ENCODE measurements around the gene UBXN2A.
A peak's percentile ranks its signal among the peaks of the same experiment; 100 is the strongest.
"Not testable (repeated sequence)": the region's sequence is repeated elsewhere in the genome, so short reads cannot be mapped to it uniquely, and the experiment has no call there.

Gene UBXN2A

GRCh38 chr2:24010477-24011249, 70.4 kb downstream of the UBXN2A start:
- DNase-seq (ENCODE audit: low read depth), result no peak
- in situ Hi-C loops (cut with HindIII; ENCODE audit: low sequenced_read_pairs), result no loop called here
- TF ChIP-seq CTCF (IDR thresholded peaks at IDR 0.05; ENCODE audit: low read depth, low read length, missing control alignments), result no peak
- peak overlapping the region; percentile 41 for H3K4me3 ChIP-seq (ENCODE audit: low read depth, low read length)

DNA sequence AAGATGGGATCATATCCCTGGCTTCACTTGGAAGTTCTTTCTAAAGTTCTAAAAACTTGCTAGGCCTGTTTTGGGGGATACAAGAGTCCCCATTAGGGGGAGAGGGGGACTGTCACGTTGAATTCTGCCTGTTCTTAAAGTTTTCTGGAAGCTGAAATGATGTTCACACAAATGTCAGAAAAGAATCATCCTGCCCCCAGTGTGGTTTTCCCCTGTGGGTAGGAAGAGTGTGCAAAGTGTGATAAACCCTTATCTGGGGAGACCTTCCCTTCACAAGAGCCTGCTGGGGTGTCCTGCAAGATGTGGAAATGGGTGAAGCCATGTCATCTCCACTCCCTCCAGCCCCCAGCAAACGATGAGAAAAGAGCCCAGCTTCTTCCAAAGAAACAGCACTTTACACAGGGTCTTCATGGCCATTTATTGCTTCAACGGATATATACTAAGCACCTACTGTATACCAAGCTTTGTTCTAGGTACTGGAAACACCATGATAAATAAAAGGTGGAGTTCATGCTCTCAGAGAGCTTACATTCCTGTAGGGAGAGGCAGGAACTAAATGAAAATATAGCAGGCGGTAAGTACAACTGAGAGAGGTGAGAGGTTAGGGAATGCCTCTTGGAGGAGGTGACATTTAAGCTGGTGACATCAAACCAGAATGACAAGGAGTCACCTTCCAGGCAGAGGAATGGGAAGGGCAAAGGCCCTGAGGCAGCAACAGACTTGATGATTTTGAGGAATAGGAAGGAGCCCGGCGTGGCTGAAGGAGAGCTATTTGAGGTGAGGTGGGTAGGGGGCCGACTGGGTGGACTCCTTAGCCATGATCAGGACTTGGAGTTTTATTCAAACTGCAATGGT, 71.2 kb downstream of the UBXN2A start:
- TF ChIP-seq CTCF (IDR thresholded peaks at IDR 0.05; ENCODE audit: low read depth, low read length, missing control alignments), result no peak
- in situ Hi-C loops (cut with HindIII; ENCODE audit: low sequenced_read_pairs), result no loop called here
- DNase-seq (ENCODE audit: low read depth), result no peak
- no peak overlapping the region for H3K4me3 ChIP-seq (ENCODE audit: low read depth, low read length)

- no peak for DNase-seq (ENCODE audit: low read depth)
- TF ChIP-seq CTCF (IDR thresholded peaks at IDR 0.05; ENCODE audit: low read depth, low read length, missing control alignments), result no peak
- in situ Hi-C loops (cut with HindIII; ENCODE audit: low sequenced_read_pairs), result no loop called here
- H3K4me3 ChIP-seq (ENCODE audit: low read depth, low read length), result no peak overlapping the region
Observed at GRCh38 chr2:24012521-24013188, 72.4 kb downstream of the UBXN2A start.

DNA sequence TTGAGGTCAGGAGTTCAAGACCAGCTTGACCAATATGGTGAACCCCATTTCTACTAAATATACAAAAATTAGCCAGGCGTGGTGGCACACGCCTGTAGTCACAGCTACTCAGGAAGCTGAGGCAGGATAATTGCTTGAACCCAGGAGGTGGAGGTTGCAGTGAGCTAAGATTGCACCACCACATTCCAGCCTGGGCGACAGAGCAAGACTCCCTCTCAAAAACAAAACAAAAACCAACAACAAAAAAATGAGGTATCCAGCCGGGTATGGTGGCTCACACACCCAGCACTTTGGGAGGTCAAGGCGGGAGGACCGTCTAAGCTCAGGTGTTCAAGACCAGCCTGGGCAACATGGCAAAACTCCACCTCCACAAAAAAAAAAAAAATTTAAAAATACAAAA, 74.6 kb downstream of the UBXN2A start:
- in situ Hi-C loops (cut with HindIII; ENCODE audit: low sequenced_read_pairs); H3K4me3 ChIP-seq (ENCODE audit: low read depth, low read length): not testable (repeated sequence)

DNA sequence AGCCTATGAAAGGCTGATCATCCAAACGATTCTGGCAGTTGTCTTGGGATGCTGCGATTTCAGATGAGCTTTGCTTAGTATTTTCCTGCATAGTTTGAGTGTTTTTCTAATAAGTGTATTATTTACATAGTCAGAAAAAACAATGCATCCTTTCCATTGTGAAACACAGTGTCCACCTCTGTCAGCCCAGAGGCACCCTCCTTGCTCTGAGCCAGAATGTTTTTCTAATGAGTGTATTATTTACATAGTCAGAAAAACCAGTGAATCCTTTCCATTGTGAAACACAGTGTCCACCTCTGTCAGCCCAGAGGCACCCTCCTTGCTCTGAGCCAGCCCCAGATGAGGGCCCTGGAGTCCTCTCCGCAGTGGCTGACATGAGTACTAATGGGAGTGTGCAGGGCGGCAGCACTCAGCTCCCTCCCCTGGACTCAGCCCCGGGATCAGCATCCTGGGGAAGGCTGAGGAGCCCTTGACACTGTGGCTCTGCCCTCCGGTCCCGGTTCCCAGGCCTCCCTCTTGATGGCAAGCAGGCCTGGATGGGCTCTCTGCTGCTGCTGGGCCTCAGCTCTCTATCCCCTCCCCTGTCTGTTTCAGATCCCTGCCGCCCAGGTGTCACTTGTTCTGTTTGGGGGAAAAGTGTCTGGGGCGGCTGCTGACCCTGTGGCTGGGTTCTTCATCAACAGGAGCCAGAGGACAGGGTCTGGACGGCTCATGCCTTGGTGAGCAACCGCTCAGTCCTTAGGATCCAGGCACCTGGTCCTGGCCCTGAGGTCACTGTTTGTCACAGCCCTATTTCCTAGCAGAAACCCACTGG, 75.5 kb downstream of the UBXN2A start:
- in situ Hi-C loops (cut with HindIII; ENCODE audit: low sequenced_read_pairs), result no loop called here
- DNase-seq (ENCODE audit: low read depth), result no peak
- TF ChIP-seq CTCF (IDR thresholded peaks at IDR 0.05; ENCODE audit: low read depth, low read length, missing control alignments), result no peak
- H3K4me3 ChIP-seq (ENCODE audit: low read depth, low read length), result no peak overlapping the region

More for the DNA sequence above, 74.6 kb downstream of the UBXN2A start:
- DNase-seq (ENCODE audit: low read depth), result not testable (repeated sequence)

DNA sequence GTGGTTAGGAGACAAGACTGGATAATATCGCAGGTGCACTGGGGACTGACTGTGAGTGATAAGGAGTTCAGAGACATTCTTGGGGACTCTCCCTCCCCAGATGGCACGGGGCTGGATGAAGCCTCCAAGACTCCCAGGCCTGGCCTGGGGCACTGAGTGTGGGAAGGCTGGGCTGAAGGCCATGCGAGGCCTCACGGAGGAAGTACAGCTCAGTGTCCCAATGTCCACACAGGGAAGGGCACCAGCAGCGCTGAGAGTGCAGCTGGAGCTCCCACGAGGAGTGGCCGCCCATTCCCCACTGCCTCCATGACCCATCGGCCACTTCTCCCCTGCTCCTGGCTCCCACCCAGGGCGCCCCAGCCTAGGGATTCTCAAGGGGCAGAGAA, 76.1 kb downstream of the UBXN2A start:
- TF ChIP-seq CTCF (IDR thresholded peaks at IDR 0.05; ENCODE audit: low read depth, low read length, missing control alignments), result no peak
- no peak for DNase-seq (ENCODE audit: low read depth)
- in situ Hi-C loops (cut with HindIII; ENCODE audit: low sequenced_read_pairs), result no loop called here
- no peak overlapping the region for H3K4me3 ChIP-seq (ENCODE audit: low read depth, low read length)
